GM18861 (cell line): ENCODE results near the gene OVOL1.
A peak's percentile ranks its signal among the peaks of the same experiment; 100 is the strongest.

Source experiments
- ATAC-seq: cut with Tn5 transposase; IDR thresholded peaks from one replicate; pipeline ENCODE4 v1.9.1; 2021; ENCODE audit not compliant: unreplicated experiment

Gene OVOL1

DNA sequence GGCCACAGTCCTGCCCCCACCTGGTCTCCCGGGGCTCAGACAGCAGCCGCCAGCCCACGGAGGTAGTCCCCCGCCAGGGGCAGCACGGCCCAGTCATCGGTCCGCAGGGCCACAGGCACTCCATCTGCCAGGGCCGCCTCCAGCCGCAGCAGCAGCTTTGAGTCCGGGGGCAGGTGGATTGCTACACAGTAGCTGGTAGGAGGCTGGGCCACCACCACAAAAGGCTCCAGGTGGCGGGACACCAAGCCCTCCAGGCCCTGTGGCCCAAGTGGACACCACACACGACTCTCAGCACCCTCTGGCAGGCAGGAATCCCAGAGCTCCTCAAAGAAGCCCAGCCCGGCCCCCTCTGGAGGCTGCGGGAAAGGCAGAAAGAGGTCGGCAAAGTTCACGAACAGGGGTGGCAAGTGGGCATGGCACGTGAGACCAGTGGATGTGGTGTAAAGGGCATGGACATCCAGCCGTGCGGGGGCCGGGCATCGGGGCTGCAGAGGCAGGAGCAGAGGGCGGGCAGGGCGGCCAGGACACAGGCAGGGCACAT lies 9.0 kb upstream of the OVOL1 start:
- no peak for ATAC-seq

DNA sequence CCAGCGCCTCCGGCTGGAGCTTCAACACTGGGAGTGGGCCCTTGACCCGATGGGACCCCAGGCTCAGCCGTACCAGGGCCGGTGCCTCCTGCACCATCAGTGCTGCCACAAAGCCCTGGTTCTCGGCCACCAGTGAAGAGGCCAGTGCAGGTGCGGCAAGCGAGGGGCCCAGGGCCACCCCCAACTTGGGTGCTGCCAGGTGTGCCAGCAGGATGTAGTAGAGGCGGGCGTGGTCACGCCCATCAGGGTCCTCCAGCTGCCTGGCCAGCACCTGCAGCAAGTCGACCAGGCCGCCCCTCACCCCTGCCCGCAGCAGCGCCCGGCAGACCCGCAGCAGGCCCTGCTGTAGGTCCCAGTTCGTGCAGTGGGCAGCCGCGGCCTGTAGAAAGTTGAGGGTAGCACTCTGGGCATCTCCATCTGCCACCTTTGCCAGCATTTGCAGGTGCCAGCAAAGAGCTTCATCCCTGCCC lies 8.4 kb upstream of the OVOL1 start:
- no peak for ATAC-seq

DNA sequence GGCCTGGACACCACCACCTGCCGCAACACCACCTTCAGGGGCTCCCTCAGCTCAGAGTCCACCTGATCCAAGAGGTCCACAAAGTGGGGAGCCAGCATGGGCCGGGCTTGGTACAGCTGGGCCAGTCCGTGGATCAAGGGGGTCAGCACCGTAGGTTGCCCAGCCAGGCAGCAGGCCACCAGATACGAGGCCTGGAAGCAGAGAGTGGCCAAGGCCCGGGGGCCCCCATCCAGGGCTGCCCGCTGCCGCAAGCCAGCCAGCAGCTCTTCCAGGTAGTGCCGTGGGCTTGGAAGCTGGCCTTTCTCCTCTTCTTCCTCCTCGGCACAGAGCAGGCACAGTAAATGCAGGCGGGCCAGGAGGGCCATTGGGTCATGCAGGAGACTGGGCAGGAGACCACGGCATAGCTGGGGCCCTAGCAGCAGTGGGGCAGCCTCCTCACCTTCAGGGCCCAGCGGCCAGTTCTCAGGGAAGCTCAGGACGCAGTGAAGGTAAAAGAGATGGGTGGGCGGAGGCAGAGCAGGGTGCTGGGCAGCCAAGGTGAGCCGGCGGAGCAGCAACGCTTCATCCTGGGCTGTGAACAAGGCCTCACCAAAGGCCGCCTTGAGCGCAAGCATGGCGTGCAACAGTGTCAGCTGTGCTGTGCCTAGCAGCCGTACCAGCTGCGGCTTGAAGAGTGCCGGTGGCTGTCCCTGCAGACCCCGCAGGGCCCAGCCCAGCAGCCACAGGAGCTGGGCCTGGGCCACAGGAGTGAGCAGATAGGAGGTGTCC lies 7.8 kb upstream of the OVOL1 start:
- ATAC-seq = no peak

DNA sequence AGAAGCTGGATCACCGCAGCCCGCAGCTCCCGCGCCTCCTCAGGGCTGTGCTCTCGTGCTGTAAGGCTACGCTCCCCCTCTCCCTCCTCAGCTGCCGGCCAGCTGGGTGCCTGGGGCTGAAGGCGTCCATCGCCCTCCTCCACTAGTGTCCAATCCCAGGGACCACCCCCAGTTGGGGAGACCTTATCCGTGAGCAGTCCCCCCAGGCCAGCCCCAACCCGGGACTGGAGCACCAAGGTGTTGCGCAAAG lies 7.3 kb upstream of the OVOL1 start:
- no peak for ATAC-seq

DNA sequence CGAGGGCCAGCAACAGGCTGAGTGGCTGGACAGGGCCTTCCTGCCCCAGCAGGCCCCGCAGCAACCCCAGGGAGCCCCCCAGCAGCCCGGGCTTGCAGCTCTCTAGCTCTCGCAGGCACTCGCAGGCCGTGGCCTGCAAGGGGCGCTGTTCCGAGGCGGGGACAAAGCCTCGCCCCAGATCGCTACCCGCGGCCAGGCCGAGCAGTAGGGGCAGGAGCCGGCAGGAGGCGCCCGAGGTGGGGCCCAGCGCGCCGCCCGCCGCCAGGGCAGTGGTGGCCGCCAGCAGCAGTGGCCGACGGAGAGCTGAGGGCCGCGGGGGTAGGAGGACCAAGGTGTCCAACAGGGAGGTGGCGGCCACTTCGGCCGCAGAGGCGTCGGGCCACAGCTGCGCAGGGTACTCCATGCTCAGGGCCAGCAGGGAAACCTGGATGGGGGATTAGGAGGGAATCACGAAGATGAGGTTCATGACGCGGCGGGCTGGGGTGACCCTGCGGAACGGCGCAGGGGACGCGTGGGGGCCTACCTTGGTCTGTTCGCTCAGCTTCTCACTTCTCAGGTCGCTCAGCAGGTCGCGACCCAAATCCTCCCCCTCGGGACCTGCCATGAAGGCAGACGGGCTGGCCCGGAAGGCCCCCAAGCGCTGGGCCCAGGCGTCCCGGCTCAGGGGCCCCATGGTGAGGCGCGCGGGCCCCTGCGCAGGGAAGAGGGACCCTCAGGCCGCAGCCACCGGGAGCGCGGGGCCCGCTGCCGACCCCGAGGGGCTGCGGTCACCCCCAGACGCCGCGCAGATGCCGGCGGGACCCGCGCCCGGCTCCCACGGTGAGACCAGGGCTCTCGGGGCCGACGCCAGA lies 6.7 kb upstream of the OVOL1 start:
- ATAC-seq = peak; percentile 38

DNA sequence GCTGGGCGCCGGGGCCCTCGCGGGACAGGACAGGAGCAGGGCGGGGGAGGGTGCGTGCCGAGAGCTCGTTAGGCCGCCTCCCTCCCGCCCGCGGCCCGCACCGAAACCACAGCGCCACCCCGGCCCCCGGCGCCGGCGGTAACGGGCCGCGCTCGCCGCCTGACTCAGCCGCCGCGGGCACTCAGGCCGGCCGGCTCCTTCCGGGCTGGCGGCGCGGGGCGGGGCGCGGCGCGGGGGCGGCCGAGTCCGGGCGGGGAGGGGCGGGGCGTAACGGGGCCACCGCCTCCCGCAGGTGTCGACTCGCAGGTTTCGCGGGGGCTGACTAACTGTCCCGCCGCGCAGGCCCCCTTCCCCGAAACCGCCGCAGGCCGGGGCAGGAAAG lies 6.1 kb upstream of the OVOL1 start, which contains the start of gene AP5B1:
TSS of gene AP5B1 (minus strand) at position 207 of the 382 bp plus-strand sequence. CDS start 385 bp downstream, outside the sequence.
- no peak for ATAC-seq

DNA sequence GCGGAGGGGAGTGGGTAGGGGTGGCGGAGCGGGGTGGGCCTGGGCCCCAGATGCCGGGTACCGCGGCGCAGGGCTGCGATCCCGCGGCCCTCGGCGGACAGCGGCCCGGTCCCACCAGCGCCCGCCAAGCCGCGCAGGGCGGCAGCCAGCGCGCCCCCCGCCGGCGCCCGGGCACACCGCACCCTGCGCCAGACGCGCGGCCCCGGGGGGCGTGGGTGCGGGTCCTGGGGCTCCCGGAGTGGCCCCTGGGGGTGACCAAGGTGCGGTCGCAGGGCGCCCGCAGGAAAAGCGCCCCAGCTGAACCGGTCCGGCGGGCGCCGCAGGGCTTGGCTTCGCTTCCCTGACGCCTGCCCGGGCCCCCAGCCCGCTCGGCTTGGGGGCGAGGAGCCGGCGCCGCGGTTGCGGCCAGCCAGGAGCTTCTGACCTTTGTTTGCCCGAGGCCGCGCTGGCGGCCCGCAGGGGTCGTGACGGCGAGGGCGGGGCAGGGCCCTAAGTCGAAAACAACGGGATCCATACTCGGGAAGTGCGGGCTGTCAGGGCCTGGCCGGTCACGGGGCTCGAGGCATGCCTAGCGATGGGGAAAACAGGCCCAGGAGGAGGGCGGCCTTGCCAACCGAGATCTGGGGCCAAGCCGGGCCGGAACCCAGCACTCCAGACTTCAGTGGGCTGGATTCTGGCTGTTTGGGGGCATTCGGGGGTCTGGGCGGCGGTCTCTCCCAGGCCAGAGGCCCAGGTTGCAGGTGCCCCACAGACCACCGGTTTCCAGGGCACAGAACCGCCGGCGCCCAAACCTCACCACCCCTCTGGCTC lies 5.5 kb upstream of the OVOL1 start:
- ATAC-seq = no peak

DNA sequence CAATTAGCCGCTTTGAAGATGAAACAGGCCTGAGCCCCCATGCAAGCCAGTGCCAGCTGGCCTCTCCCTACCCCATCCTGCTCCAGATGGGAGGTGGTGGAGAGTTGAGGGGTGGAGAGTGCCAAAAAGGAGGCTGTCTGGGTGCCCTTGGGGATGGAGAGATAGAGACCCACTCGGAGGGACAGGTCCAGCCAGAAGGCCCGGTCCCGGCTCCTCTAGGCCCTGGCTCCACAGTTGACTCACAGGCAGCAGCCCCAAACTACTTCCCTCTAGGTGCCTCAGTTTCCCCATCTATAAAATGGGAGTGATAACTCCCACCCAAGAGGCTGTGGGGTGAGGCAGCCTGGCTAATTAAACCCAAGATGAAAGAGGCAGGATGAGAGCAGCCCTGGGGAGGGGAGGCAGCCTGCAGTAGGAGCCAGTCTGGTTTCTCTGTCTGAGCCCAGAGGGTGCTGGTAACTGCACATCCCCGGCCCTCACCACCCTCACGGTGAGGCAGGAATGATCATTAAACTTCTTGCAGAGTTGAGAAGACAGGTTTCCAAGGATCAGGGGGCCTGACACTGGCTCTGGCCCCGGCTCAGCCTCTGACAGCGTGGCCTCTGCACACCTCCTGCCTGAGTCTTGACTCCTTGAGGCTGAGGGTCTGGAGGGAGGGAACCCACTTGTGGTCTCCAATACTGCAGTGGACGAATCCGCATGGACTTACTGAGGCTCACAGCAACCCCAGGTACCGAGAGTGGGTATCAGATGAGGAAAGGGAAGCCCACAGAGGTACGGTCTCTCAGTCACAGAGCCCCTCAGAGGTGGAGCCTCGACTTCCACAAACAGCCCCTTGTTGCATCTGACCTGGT lies 4.7 kb upstream of the OVOL1 start:
- no peak for ATAC-seq

DNA sequence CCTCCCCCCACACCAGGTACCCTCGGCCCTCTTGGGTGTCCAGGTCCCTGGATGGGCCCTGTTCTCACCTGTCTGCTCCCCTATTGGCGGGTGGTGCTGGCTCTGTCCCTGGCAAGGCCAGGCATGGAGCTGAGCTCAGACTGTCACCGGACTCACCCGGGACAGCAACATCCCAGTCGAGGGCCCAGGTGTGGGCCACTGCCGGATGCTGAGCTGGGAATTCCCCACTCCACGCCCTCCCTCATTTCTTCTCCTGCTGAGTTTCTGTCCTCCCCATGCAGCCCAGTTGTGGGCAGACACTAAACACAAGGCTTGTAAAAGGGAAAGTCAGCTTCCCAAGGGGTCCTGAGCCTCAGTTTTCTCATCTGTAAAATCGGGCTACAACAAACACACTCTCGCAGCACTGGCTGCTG lies 4.0 kb upstream of the OVOL1 start:
- no peak for ATAC-seq

DNA sequence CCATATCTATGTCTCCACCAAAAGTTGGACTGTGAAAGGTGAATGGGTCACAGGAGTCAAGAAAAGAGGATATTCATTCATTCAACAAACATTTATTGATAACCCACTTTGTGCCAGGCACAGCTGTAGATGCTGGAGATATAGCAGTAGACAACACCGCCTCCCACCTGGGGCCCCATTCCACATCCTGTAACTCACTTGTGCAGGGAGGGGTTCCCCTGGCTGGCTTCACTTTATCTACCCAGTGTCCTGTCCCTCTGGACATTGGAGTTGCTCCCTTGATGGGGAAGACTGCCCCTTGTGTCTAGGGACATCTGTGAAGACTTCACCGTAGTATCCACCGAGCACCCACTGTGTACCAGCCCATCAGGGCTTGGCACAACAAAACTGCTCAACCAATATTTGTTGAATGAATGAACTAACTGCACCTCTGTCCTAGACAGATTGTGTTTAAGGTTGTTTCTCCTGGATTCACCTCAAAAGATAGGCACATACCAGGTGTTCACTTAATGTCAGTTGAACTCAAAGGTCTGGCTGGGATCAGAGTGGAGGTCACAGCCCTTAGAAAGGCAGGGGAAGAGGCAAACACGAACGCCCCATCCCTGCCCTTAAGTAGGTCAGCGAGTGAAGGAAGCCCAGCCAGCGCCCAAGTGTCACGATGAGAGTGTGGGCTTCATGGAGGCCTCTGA lies 1.4 kb upstream of the OVOL1 start:
- no peak for ATAC-seq

DNA sequence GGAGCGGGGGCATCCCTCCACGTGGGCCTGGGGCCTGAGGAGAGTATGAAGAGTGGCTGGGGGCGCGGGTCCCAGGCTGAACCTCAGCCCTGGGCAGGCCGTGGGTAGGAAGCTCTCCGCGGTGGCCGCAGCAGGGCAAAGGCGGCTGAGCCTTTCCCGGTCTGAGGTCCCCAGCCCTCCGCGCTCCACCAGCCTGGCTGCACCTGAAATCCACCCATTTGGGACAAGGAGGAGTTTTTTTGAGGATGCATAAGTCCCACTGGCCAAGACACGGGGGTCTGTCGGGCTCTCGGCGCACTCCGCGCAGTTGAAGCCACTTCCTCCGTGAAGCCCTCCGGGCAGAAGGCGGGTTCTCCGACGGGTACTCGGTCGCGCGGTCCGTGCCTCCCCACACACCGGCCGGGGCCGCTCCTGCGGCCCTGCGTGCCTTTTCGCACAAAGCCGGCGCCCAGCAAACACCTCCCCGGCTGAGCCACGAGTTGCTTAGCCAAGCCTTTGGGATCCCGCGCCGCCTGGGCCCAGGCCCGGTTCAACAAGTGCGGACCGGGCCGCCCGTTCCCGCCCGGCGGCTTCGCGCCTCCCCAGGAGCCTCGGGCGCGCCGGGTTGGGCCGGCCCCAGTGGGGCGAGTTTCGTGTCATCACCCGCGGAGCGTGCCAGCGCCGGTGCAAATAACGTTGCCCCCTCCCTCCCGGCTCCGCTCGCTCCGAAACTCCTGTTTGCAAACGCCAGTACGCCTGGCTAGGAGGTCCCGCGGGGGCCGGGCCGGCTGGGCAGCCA lies 666 bp upstream of the OVOL1 start:
- no peak for ATAC-seq

DNA sequence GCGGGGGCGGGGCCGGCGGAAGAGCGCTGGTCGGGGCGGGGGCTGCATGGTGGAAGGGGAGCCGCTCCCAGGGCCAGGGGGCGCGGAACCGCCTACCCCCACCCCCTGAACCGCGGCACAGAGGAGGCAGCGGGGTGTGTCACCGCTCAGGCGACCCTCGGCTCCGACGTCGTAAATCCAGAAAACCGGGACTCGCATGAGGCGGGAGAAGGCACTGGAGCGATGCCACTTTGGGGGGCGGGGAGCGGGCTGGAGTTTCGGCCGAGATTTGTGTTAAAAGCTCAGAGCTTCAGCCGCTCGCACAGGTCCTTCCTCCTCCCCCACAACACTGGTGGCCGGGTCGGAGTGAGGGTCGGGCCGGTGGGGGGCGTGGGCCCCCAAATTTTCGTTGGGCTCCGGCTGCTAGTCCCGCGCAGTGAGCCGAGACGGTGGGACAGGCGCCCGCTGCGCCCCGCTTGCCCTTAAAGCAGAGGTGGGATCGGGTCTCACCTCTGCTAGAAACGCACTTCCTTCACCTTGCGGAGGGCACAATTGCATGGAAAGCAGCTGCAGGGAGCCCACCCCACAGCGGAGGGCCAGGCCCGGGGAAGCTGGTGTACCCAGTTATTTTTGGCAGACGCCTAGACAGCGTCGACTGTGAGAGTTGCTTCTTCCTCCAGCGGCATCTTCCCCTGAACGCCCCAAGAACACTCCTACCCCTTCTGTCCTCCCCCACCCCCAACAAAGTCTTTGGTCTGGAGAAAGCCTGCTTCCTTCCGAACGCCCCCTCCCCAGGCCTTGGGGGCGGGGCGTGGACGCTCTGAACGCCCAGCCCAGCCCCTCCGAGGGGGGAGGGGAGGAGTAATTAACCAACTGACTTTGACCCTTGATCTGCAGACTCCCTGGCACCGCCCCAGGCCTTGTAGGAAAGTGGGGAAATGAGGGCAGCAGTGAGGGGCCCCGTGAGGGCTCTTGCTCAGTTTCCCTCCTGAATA lies 1.1 kb downstream of the OVOL1 start:
- no peak for ATAC-seq

DNA sequence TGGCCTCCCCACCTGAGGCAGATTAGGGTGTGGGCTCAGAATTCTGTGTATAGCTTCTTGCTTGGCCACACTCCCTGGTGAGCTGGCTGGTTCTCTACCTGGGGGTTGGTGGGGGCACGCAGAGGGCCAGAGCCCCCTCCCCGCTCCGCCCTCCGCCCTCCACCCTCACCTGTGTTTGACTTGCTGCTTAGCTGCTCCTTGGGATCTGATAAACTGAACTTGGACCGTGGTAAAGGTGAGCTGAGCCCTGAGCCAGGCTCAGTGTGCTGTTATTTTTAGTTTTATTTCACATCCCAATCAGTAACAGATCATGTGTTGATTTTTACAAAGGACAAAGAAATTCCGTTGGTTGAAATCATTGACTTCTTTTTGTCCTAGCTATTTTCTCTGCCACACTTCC lies 2.0 kb downstream of the OVOL1 start:
- ATAC-seq = no peak

DNA sequence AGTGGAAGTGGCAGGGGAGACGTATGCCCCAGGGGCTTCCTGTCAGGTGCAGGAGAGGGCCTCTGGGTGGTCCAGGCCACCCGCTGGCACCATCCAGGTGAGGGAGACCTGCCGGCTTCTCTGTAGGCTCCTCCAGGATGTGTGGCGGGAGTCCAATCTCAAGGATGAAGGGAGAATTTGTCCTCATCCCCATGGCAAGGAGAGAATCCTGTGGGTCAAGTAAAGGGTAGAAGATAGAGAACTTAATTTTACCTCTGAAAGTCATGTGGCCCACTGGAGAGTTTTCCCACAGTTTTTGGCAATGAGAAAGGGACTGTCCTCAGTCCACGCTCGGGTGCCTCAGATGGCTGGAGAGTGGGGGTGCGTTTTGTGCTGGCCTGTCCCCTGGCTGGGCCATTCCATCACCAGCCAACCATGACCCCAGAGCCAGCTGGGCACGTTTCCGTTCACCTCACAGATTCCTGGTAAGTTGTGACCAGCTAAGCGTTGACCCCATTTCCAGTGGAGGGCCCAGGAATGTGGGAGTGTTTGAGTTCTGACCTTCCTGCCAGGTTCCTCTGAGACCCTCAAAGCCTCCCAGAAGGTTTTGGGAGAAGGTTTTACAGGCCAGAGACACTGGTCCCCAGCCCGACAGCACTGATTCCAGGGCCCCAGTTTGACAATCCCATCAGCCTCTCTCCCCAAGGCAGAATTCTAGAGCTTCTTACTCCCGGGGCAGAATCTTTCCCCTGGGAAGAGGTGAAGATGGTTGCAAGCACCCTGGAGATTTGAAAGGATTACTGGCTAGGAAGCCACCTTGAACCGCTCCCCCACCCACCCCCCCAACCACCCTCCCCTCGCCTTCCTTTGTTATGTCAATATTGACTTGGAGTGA lies 2.6 kb downstream of the OVOL1 start:
- ATAC-seq = no peak

DNA sequence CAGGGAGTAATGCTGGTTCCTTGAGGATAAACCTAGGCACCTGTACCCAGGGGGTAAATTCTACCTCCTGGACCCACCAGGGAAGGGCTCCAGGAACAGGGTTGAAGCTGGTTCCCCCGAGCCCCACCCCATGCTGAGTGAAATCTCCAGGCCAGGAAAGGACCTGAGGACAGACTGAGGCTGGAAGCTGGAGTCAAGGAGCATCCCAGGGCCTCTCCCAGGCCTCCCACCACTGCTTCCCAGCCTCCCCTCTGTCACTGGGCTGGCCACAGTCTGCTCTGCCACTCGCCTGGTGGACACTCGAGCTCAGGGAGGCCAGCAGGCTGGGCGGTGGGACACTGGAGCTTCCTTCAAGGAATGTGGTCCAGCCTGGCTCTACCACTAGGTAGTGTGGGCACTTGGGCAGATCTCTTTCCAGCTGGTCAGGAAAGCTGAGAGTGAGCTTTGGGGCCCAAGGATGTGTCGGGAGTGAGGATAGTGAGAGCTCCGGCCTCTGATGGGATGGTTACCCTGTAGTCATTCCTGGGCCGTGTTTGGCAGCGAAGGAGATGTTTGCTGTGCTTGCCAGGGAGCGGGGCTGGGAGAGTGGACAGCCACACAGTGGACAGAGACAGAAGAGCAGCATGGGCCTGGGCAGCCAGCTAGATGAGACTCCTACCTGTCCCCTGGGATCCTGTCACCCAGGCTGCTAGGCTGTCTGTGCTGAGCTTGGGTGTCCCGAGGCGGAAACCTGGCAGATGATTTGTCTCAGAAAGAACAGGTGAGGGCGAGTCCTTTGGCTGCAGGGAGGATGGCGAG lies 3.4 kb downstream of the OVOL1 start:
- ATAC-seq = no peak
